Measurements from ENCODE around the gene E2F1.

E2F1 gene

GRCh38 chr20:33673410-33674293 lies 12.5 kb downstream of the E2F1 start:
- no peak for DNase-seq (ENCODE audit: low read depth, low spot score)
- H3K4me3 ChIP-seq (ENCODE audit: low read depth, low read length), result peak overlapping the region; percentile 71
- TF ChIP-seq, protein P1, sequence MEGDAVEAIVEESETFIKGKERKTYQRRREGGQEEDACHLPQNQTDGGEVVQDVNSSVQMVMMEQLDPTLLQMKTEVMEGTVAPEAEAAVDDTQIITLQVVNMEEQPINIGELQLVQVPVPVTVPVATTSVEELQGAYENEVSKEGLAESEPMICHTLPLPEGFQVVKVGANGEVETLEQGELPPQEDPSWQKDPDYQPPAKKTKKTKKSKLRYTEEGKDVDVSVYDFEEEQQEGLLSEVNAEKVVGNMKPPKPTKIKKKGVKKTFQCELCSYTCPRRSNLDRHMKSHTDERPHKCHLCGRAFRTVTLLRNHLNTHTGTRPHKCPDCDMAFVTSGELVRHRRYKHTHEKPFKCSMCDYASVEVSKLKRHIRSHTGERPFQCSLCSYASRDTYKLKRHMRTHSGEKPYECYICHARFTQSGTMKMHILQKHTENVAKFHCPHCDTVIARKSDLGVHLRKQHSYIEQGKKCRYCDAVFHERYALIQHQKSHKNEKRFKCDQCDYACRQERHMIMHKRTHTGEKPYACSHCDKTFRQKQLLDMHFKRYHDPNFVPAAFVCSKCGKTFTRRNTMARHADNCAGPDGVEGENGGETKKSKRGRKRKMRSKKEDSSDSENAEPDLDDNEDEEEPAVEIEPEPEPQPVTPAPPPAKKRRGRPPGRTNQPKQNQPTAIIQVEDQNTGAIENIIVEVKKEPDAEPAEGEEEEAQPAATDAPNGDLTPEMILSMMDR (IDR thresholded peaks at IDR 0.05; ENCODE audit: insufficient read depth, low read length, missing control alignments), result no peak
- ChIA-PET POLR2A (no interaction called here), CTCF (no interaction called here)

DNA sequence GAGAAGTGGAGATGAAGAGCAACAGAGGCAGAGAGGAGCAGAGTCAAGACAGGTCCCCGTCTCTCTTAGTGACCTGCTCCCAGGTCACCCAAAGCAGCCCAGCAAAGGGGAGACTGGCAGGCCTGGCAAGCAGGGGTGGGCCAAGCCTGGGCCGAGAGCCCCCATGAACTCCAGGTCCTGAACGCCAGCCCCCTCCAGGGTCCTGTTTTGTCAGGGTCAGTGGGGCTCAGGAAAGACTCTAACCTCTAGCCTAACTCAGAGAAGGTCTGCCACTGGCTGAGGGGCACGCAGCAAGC lies 13.1 kb downstream of the E2F1 start:
- ChIA-PET POLR2A (interaction anchor here (0.8 kb wide), 1 partner anchor 8 kb away, joined by 3 read pairs; no protein-coding TSS in a partner anchor), CTCF (no interaction called here)
- no peak for DNase-seq (ENCODE audit: low read depth, low spot score)
- peak overlapping the region; percentile 71 for H3K4me3 ChIP-seq (ENCODE audit: low read depth, low read length)
- TF ChIP-seq, protein P1 (IDR thresholded peaks at IDR 0.05; ENCODE audit: insufficient read depth, low read length, missing control alignments), result no peak

- TF ChIP-seq, protein P1 (IDR thresholded peaks at IDR 0.05; ENCODE audit: insufficient read depth, low read length, missing control alignments), result no peak
- H3K4me3 ChIP-seq (ENCODE audit: low read depth, low read length), result peak overlapping the region; percentile 71
- CTCF ChIA-PET, result no interaction called here
- POLR2A ChIA-PET, result interaction anchor here (0.8 to 1.8 kb wide), 2 partner anchors 9 kb away, joined by 3 to 5 read pairs; no protein-coding TSS in a partner anchor
- DNase-seq (ENCODE audit: low read depth, low spot score), result no peak
These were observed 13.6 kb downstream of the E2F1 start for GRCh38 chr20:33672426-33673113.

DNA sequence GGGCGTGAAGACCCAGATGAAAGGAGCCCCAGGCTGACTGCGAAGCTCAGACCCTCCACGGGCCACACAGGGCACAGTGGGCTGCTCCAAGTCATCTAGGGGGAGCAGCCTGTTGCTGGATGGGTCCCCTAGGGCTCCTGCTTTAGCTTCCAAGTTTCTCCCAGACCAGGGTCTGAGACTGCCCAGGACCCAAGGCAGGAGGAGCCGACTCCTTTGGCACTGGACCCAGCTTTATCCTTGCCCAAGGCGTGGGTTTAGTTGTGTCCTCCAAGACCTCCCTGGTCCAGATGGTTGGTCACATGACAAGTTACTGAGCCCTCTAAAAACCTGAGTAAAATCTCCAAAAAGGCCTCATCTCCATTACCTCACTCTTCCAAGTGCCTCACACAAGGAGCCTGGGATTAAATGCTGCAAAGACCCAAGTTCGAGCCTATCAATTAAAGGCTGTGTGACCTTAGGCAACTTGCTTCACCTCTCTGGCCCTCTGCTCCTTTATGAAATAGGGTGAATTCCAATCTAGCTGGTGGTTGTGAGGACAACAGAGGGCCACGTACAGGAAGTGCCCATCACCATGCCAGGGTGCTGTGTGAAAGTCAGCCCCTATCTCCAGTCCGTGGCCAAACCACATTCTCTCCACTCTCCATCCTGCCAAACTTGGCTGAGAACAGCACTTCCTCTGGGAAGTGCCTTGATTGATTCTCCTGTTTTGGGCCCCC lies 14.5 kb downstream of the E2F1 start:
- ChIA-PET POLR2A (interaction anchor here (1.8 kb wide), 1 partner anchor 8 kb away, joined by 5 read pairs; no protein-coding TSS in a partner anchor), CTCF (interaction anchor here (1.3 kb wide), 1 partner anchor 15 kb away, joined by 4 read pairs; the partner anchor contains the start of gene E2F1)
- H3K4me3 ChIP-seq (ENCODE audit: low read depth, low read length), result no peak overlapping the region
- no peak for DNase-seq (ENCODE audit: low read depth, low spot score)
- TF ChIP-seq, protein P1 (IDR thresholded peaks at IDR 0.05; ENCODE audit: insufficient read depth, low read length, missing control alignments), result no peak

GRCh38 chr20:33670715-33671499 lies 15.3 kb downstream of the E2F1 start:
- H3K4me3 ChIP-seq (ENCODE audit: low read depth, low read length), result no peak overlapping the region
- POLR2A ChIA-PET, result interaction anchor here (1.8 kb wide), 1 partner anchor 7 kb away, joined by 5 read pairs; no protein-coding TSS in a partner anchor
- TF ChIP-seq, protein P1 (IDR thresholded peaks at IDR 0.05; ENCODE audit: insufficient read depth, low read length, missing control alignments), result no peak
- CTCF ChIA-PET, result interaction anchor here (1.3 kb wide), 1 partner anchor 16 kb away, joined by 4 read pairs; the partner anchor contains the start of gene E2F1
- DNase-seq (ENCODE audit: low read depth, low spot score), result no peak
